SK-N-MC (cell line): Measurements from ENCODE around the gene NDUFS7.

Experiments used
- EZH2 ChIP-seq: fragments of 200-600 bp; sonication (generic); IDR thresholded peaks from one replicate; pipeline ENCODE4 v1.6.1; 2017; ENCODE audit warnings: antibody characterized with exemption
- FOXP2 ChIP-seq: optimal IDR thresholded peaks from 2 replicates; pipeline ENCODE3; 2011; ENCODE audit warnings: mild to moderate bottlenecking, moderate library complexity; ENCODE audit not compliant: insufficient read depth; ENCODE audit errors: extremely low read length, control extremely low read depth
- POLR2AphosphoS5 ChIP-seq: IDR thresholded peaks from 2 replicates; pipeline ENCODE4 v1.6.1; 2012; ENCODE audit warnings: mild to moderate bottlenecking, low read depth, low read length, borderline replicate concordance

- TF ChIP-seq EZH2 = no peak
- TF ChIP-seq POLR2AphosphoS5 = no peak
- TF ChIP-seq FOXP2 = no peak
Observed at GRCh38 chr19:1408300-1409203, 24.8 kb downstream of the NDUFS7 start.
